Measurements from ENCODE around the gene OSBPL10. TPM values are rescaled to one million over a fixed set of nuclear protein-coding genes. Genes with fewer than 3 reads are reported as not detected.

The OSBPL10 gene
- polyA plus RNA-seq, 1 experiment: 11.2 TPM

GRCh38 chr3:31859245-31859644 lies 121.8 kb downstream of the OSBPL10 start:
- POLR2A ChIA-PET: no interaction called here
- TF ChIP-seq CTCF (IDR thresholded peaks at IDR 0.05; ENCODE audit: insufficient read depth, low read depth, low read length): no peak
- CTCF ChIA-PET: no interaction called here

GRCh38 chr3:31858439-31858838 lies 122.6 kb downstream of the OSBPL10 start:
- H3K36me3 ChIP-seq (ENCODE audit: control insufficient read depth, insufficient read depth, low read length): no peaks in the 10 kb centered on the region
- CTCF ChIA-PET: no interaction called here
- no peak overlapping the region for H3K4me3 ChIP-seq (ENCODE audit: low read depth, low read length)
- POLR2A ChIA-PET: no interaction called here
- no peaks in the 10 kb centered on the region for H3K27me3 ChIP-seq (ENCODE audit: control insufficient read depth, insufficient read depth, low read length)
- TF ChIP-seq CTCF (IDR thresholded peaks at IDR 0.05; ENCODE audit: insufficient read depth, low read depth, low read length): no peak
- no peak for DNase-seq (ENCODE audit: low read depth)

More at GRCh38 chr3:31859245-31859644, 121.8 kb downstream of the OSBPL10 start:
- Histone ChIP-seq H3K36me3 (ENCODE audit: control insufficient read depth, insufficient read depth, low read length) (no peaks in the 10 kb centered on the region), H3K4me3 (ENCODE audit: low read depth, low read length) (no peak overlapping the region), H3K27me3 (ENCODE audit: control insufficient read depth, insufficient read depth, low read length) (no peaks in the 10 kb centered on the region)
- DNase-seq (ENCODE audit: low read depth): no peak

DNA sequence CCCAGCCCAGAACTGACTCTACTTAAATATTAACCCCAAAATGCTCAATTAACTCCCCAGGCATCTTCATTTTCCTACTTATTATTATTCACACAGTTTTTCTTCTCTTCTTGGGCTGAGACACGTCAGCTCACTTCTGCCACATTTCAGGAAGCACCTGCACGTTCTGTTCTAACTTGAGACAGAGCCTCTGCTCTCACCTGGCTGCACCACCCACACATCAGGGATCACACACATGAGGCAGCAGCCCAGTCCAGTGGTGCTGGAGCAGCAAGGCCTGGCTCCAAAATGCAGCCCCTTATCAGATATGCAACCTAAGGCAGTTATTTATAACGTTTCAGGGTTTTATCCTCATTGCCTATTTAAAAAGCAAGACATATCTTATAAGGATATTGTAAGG lies 127.5 kb downstream of the OSBPL10 start:
- POLR2A ChIA-PET: no interaction called here
- no peak for DNase-seq (ENCODE audit: low read depth)
- CTCF ChIA-PET: no interaction called here

GRCh38 chr3:31851278-31851677 lies 129.8 kb downstream of the OSBPL10 start:
- Histone ChIP-seq H3K4me3 (ENCODE audit: low read depth, low read length) (no peak overlapping the region), H3K36me3 (ENCODE audit: control insufficient read depth, insufficient read depth, low read length) (no peaks in the 10 kb centered on the region), H3K27me3 (ENCODE audit: control insufficient read depth, insufficient read depth, low read length) (no peaks in the 10 kb centered on the region)
- ChIA-PET CTCF (no interaction called here), POLR2A (no interaction called here)
- no peak for DNase-seq (ENCODE audit: low read depth)
- no peak for TF ChIP-seq CTCF (IDR thresholded peaks at IDR 0.05; ENCODE audit: insufficient read depth, low read depth, low read length)

More for the DNA sequence above, 127.5 kb downstream of the OSBPL10 start:
- TF ChIP-seq CTCF (IDR thresholded peaks at IDR 0.05; ENCODE audit: insufficient read depth, low read depth, low read length): no peak
- Histone ChIP-seq H3K27me3 (ENCODE audit: control insufficient read depth, insufficient read depth, low read length) (no peaks in the 10 kb centered on the region), H3K36me3 (ENCODE audit: control insufficient read depth, insufficient read depth, low read length) (no peaks in the 10 kb centered on the region), H3K4me3 (ENCODE audit: low read depth, low read length) (no peak overlapping the region)

DNA sequence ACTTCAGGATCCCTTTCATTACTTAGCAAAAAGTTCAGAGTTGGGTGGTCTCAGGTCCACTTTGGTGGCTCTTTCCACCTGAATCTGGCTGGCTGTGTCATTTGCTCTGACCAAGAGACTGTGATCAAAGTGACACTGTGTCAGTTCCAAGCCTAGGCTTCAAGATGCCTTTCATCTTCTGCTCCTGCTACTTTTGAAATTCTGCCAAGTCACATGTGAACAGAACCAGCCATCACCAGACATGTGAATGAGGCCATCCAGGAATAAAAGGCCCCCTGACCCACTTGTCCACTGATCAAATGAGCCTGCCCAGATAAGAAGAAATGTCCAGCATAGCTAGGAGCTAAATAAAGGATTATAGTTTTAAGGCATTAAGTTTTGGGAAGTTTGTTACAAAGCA lies 132.2 kb downstream of the OSBPL10 start:
- no peak for DNase-seq (ENCODE audit: low read depth)
- CTCF ChIA-PET: no interaction called here
- Histone ChIP-seq H3K27me3 (ENCODE audit: control insufficient read depth, insufficient read depth, low read length) (no peaks in the 10 kb centered on the region), H3K4me3 (ENCODE audit: low read depth, low read length) (no peak overlapping the region), H3K36me3 (ENCODE audit: control insufficient read depth, insufficient read depth, low read length) (no peaks in the 10 kb centered on the region)
- POLR2A ChIA-PET: no interaction called here
- no peak for TF ChIP-seq CTCF (IDR thresholded peaks at IDR 0.05; ENCODE audit: insufficient read depth, low read depth, low read length)
